GM10248 (cell line): ENCODE results near the gene MYO1C.
A peak's percentile ranks its signal among the peaks of the same experiment; 100 is the strongest.

ENCODE experiments used
- CTCF ChIA-PET: fragments of 300-600 bp; sonication (Branson Sonifier 250); formaldehyde crosslinking; extraction: SDS; loops from one replicate; lab custom pipeline; 2021; ENCODE audit warnings: antibody characterized with exemption; lab: Yijun Ruan, JAX
- POLR2A ChIA-PET: fragments of 350-650 bp; sonication (Branson Sonifier 250); formaldehyde crosslinking; extraction: SDS; loops from one replicate; lab custom pipeline; 2020; ENCODE audit warnings: antibody characterized with exemption; lab: Yijun Ruan, JAX
- DNase-seq: peaks from one replicate; pipeline ENCODE4 v3.0.0; 2012; ENCODE audit errors: extremely low spot score
- TF ChIP-seq, protein P1 (sequence below): IDR thresholded peaks from 2 replicates; pipeline ENCODE4 v1.5.1; 2012; ENCODE audit warnings: mild to moderate bottlenecking, low read depth; ENCODE audit errors: extremely low read depth, missing control alignments, control extremely low read depth

Gene MYO1C

DNA sequence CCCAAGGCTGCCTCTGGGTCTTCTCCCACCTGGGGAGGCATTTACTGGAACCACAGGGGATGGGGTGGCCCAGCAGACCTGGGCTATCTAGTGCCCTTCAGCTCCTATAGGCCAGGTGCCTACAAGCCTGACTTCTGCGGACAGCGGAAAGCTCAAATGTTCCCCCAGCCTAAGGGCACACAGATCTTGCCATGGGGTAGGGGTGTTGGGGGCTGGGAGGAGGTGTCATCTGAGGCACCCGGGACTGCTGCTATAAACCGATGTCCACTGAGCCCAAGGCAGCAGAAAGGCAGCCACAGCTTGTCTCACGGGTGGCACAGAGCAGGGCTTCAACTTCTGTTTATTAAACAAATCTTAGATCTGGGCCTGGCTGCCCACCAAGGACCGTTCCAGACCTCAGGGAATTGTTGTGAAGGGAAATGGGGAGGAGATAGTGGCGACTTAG, 3.6 kb downstream of the MYO1C start:
- ChIA-PET POLR2A (interaction anchor here (0.5 to 1.1 kb wide), 2 partner anchors 15 to 65 kb away, joined by 3 read pairs; no protein-coding TSS in a partner anchor), CTCF (interaction anchor here (2.9 kb wide), 1 partner anchor 27 kb away, joined by 16 read pairs; the partner anchor contains the start of gene INPP5K)
- DNase-seq: no peak
- TF ChIP-seq, protein P1, sequence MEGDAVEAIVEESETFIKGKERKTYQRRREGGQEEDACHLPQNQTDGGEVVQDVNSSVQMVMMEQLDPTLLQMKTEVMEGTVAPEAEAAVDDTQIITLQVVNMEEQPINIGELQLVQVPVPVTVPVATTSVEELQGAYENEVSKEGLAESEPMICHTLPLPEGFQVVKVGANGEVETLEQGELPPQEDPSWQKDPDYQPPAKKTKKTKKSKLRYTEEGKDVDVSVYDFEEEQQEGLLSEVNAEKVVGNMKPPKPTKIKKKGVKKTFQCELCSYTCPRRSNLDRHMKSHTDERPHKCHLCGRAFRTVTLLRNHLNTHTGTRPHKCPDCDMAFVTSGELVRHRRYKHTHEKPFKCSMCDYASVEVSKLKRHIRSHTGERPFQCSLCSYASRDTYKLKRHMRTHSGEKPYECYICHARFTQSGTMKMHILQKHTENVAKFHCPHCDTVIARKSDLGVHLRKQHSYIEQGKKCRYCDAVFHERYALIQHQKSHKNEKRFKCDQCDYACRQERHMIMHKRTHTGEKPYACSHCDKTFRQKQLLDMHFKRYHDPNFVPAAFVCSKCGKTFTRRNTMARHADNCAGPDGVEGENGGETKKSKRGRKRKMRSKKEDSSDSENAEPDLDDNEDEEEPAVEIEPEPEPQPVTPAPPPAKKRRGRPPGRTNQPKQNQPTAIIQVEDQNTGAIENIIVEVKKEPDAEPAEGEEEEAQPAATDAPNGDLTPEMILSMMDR: no peak

DNA sequence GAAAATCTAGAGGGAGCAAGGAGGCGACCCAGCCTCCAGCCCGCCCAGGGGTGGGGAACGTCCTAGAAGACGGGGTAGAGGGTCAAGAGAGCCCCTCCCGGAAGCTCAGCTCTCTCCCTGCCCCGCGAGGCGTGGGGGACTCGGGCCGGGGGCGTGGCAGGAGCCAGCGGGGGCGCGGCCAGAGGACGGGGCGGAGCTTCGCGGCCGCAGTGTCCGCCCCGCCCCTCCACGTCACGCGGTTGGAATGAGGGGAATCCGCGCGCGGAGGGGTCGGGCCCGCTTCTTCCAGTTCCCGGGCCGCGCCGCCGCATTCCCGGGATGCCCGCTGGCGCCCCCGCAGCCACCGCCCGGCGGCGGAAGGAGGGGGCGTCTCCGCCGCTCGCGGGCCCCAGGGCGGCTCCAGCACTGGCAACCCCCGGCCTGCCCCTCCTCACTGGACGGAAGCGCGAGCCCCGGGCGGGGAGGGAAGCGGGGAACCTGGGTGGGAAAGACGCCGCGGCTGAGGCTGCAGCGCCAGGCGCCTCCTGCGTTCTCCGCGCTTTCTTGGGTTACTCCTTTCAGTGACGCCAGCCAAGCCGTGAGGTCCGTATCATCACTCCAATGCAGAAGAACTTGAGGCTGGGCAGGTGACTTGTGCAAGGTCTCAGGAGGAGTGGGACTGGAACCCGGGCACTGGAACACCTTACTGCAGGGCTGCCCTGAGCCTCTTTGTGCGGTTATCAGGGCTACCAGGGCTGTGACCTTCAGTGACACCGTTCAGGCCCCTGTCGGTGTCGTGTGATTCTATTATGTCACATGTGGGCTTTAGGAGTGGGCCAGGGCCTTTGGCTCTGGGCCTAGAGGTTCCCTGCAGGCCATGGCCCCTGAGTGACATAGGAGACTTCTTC, 4.3 kb downstream of the MYO1C start:
- CTCF ChIA-PET: interaction anchor here (0.8 to 2.9 kb wide), 4 partner anchors 28 to 123 kb away, joined by 3 to 16 read pairs (median 4); partner anchors contain the start of gene INPP5K
- POLR2A ChIA-PET: interaction anchor here (0.5 to 1.1 kb wide), 3 partner anchors 13 to 65 kb away, joined by 3 to 4 read pairs (median 3); no protein-coding TSS in a partner anchor
- peak; percentile 85 for DNase-seq
- TF ChIP-seq, protein P1: no peak

DNA sequence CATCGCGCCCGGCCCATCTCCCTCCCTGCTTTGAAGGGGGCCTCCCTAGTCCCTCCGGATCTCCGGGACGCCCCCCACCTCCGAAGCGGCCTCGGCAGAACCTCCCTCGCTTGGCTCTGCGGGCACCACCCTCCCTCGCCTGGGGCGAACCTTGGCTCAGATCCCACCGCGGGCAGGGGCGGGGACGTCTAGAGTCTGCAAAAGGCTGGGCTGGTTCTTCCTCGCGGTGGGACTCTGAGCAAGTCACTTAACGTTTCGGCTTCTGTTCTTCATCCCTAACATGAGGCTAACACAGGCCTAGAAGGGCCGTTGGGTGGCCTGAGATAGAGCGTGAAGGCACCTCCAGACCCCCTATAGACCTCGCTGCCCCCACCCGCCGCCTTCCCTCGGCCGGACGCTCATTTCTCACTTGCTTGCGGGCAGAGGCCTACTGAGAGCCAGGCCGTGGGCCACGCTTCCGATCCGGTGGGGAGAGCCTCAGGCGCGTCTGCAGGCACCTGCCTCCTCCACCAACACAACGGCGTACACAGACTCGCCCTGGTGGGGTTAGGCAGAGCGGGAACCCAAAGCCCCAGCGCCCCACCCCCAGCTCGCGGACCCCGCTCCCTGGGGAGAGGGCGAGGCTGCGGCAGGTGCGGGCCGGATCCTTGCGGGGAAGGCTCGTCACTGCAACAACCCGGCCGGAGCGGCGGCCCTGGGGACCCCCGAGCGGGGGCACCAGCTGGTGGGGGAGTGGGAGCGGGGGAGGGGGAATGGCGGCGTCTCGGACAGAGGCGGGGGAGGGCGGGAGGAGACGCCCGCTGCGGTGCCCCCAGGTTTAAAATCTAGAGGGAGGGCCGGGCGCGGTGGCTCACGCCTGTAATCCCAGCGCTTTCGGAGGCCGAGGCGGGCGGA, 5.4 kb downstream of the MYO1C start:
- POLR2A ChIA-PET: interaction anchor here (0.8 kb wide), 1 partner anchor 12 kb away, joined by 4 read pairs; no protein-coding TSS in a partner anchor

GRCh38 chr17:1485423-1486376, 6.8 kb downstream of the MYO1C start:
- ChIA-PET CTCF (interaction anchor here (2.1 kb wide), 1 partner anchor 26 kb away, joined by 5 read pairs; no protein-coding TSS in a partner anchor), POLR2A (interaction anchor here (1.3 kb wide), 1 partner anchor 30 kb away, joined by 3 read pairs; no protein-coding TSS in a partner anchor)
- TF ChIP-seq, protein P1: no peak
- DNase-seq: peak; percentile 81

More for the DNA sequence above, 5.4 kb downstream of the MYO1C start:
- peak; percentile 71 for DNase-seq
- CTCF ChIA-PET: interaction anchor here (0.8 to 2.9 kb wide), 4 partner anchors 29 to 122 kb away, joined by 3 to 16 read pairs (median 4); partner anchors contain the start of gene INPP5K
- TF ChIP-seq, protein P1: no peak

DNA sequence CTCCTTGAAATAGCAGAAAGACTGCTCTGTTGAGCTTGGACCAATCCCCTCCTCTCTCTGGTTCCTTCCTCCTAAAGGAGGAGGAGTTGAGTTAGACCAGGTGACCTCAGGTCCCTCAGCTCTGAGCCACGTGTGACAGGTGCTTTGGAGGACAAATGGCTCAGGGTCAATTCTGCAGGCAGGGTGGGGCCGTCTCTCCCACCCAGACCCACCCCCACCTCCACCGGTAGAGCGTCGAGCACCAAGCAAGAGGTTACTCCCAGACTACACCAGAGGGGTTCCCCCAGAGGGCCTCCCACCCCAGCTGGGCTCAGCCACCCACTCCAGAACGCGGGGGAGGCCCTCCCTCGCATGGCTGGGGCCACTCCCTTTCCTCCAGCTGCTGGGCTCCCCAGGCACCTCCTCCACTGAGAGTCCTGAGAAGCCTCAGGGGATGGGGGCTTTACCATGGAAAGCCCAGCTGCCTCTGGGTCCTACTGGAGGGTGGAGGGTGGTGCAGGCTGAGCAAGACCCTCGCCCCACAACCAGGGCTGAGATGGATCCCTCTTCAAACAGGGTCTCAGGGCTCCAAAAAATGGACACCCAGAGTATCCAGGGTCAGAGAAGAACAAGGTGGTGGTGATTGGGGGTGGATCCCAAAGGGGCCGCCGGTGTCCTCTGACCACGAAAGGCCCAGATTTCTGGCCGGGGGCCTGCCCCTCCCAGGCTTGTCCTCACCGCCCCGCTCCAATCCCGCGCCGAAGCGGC, 7.6 kb downstream of the MYO1C start:
- peak; percentile 78 for DNase-seq
- ChIA-PET POLR2A (interaction anchor here (1.3 kb wide), 1 partner anchor 30 kb away, joined by 3 read pairs; no protein-coding TSS in a partner anchor), CTCF (interaction anchor here (1.0 to 2.1 kb wide), 2 partner anchors 10 to 25 kb away, joined by 3 to 5 read pairs; no protein-coding TSS in a partner anchor)
- TF ChIP-seq, protein P1: no peak
